ENCODE measurements around the gene CAPN5.

CAPN5 gene

DNA sequence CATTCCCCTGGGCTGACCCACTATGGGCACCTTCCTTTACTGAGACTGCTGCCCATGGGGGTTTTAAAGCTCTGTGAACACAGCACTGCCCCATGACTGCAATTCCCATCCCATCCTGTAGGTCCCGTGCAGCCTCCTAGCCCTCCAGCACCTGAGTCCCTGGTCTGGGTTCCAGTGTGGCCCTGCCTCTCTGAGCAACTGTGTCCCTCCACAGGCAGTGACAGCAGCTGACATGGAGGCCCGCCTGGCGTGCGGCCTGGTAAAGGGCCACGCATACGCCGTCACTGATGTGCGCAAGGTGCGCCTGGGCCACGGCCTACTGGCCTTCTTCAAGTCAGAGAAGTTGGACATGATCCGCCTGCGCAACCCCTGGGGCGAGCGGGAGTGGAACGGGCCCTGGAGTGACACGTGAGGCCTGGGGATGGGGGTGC lies 48.4 kb downstream of the CAPN5 start:
- TF ChIP-seq, protein P1, sequence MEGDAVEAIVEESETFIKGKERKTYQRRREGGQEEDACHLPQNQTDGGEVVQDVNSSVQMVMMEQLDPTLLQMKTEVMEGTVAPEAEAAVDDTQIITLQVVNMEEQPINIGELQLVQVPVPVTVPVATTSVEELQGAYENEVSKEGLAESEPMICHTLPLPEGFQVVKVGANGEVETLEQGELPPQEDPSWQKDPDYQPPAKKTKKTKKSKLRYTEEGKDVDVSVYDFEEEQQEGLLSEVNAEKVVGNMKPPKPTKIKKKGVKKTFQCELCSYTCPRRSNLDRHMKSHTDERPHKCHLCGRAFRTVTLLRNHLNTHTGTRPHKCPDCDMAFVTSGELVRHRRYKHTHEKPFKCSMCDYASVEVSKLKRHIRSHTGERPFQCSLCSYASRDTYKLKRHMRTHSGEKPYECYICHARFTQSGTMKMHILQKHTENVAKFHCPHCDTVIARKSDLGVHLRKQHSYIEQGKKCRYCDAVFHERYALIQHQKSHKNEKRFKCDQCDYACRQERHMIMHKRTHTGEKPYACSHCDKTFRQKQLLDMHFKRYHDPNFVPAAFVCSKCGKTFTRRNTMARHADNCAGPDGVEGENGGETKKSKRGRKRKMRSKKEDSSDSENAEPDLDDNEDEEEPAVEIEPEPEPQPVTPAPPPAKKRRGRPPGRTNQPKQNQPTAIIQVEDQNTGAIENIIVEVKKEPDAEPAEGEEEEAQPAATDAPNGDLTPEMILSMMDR (IDR thresholded peaks at IDR 0.05; ENCODE audit: control insufficient read depth, extremely low read depth, insufficient read depth): no peak
- no peak overlapping the region for H3K4me3 ChIP-seq (ENCODE audit: low read depth, low read length)
- DNase-seq (ENCODE audit: low read depth): no peak

DNA sequence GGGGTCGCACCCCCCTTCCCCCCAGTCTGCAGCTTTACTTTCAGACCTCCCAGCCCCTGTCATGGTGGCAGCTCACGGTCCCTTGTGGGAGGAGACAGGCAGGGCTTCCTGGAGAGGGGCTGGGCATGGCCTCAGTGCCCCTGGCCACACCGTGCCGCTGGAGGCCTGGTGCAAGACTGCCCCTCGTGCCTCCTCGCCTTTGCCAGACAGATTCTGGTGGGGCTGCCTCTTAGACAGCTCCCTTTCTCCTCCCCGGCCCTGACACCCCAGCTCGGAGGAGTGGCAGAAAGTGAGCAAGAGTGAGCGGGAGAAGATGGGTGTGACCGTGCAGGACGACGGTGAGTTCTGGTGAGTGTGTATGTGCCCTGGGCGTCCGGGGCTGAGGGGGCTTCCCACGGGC lies 49.2 kb downstream of the CAPN5 start:
- H3K4me3 ChIP-seq (ENCODE audit: low read depth, low read length): no peak overlapping the region
- TF ChIP-seq, protein P1 (IDR thresholded peaks at IDR 0.05; ENCODE audit: control insufficient read depth, extremely low read depth, insufficient read depth): no peak
- DNase-seq (ENCODE audit: low read depth): no peak

DNA sequence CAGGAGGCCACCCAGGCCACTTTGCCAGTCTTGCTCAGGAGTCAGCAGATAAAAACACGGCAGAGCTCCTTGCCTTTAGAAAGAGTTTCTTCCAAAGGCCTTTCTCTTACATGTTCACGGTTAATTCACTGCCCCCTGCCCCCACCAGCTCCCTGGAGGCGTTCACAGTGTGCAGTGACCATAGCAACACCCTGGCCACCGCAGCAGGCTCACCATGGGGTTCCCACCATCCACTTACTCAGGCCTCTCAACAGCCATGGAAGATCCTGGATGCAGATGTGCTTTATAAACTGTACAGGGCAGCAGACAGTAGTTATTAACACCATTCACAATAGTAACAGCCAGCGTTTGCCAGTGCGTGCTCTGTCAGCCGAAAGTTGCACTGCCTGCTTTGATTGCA lies 50.7 kb downstream of the CAPN5 start:
- no peak for DNase-seq (ENCODE audit: low read depth)
- H3K4me3 ChIP-seq (ENCODE audit: low read depth, low read length): no peak overlapping the region
- TF ChIP-seq, protein P1 (IDR thresholded peaks at IDR 0.05; ENCODE audit: control insufficient read depth, extremely low read depth, insufficient read depth): no peak

DNA sequence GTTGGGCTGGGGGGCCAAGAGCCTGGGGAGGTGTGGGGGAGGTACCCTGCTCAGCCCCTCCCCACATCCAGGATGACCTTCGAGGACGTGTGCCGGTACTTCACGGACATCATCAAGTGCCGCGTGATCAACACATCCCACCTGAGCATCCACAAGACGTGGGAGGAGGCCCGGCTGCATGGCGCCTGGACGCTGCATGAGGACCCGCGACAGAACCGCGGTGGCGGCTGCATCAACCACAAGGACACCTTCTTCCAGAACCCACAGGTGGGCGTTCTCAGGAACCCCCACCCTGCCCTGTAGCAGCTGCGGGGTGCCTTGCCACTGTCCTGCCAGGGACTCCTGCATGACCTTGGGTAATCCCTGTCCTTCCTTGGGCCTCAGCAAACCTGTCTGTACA lies 51.3 kb downstream of the CAPN5 start:
- DNase-seq (ENCODE audit: low read depth): no peak
- TF ChIP-seq, protein P1 (IDR thresholded peaks at IDR 0.05; ENCODE audit: control insufficient read depth, extremely low read depth, insufficient read depth): no peak
- H3K4me3 ChIP-seq (ENCODE audit: low read depth, low read length): no peak overlapping the region

DNA sequence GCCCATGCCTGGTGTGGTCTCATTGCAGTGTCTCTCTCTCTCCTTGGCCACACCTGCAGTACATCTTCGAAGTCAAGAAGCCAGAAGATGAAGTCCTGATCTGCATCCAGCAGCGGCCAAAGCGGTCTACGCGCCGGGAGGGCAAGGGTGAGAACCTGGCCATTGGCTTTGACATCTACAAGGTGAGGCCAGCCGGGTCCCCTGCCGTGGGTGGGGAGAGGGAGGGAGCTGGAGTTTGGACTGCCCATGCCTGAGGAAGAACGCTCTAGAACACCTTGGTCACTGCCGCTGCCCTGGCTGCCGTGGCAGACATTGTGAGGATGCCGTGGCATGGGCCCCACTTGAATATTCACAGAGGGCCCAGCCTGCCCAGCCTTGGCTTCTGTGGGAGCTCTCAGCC lies 52.2 kb downstream of the CAPN5 start:
- TF ChIP-seq, protein P1 (IDR thresholded peaks at IDR 0.05; ENCODE audit: control insufficient read depth, extremely low read depth, insufficient read depth): no peak
- DNase-seq (ENCODE audit: low read depth): no peak
- no peak overlapping the region for H3K4me3 ChIP-seq (ENCODE audit: low read depth, low read length)

DNA sequence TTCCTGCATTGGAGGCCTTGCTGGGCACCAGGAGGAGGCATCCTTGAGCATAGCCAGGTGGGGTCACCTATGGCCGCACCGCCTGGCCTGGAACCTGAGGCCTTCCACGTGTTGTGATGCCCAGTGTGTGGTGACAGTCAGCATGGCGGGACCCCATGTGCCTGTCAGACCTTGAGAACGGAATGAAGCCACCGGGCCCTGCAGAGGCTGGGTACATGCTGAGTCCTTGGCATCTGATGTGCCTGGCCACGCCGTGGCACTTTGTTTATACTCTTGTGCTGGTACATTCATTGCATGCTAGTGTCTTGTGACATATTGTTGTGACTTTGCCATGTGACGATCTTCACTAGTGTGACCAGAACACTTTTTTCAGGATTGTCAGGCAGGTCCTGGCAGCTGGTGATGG lies 52.8 kb downstream of the CAPN5 start:
- TF ChIP-seq, protein P1 (IDR thresholded peaks at IDR 0.05; ENCODE audit: control insufficient read depth, extremely low read depth, insufficient read depth): no peak
- no peak for DNase-seq (ENCODE audit: low read depth)
- H3K4me3 ChIP-seq (ENCODE audit: low read depth, low read length): no peak overlapping the region

DNA sequence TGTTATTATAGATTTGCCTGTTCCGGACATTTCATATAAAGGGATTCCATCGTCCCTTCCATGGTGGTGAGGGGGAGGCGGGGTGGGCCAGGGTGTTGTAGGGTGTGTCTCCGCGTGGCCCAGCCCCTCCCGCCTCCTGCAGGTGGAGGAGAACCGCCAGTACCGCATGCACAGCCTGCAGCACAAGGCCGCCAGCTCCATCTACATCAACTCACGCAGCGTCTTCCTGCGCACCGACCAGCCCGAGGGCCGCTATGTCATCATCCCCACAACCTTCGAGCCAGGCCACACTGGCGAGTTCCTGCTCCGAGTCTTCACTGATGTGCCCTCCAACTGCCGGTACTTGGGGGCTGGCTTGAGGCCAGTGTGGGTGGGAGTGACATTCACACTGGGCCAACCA lies 53.8 kb downstream of the CAPN5 start:
- H3K4me3 ChIP-seq (ENCODE audit: low read depth, low read length): no peak overlapping the region
- TF ChIP-seq, protein P1 (IDR thresholded peaks at IDR 0.05; ENCODE audit: control insufficient read depth, extremely low read depth, insufficient read depth): no peak
- DNase-seq (ENCODE audit: low read depth): no peak

All from LNCaP clone FGC (cell line).